H9 (cell line): ENCODE data around the gene CNOT6. TPM values are rescaled to one million over a fixed set of nuclear protein-coding genes. Genes with fewer than 3 reads are reported as not detected.

Experiments
- DNase-seq: peaks from one replicate; pipeline ENCODE4 v3.0.0-alpha.2; 2017
- H2AFZ ChIP-seq: one replicate; pipeline ENCODE4 v1.6.1; 2013; ENCODE audit warnings: mild to moderate bottlenecking, low read length, control low read depth, moderate library complexity
- H2AK5ac ChIP-seq: 2 replicates; pipeline ENCODE4 v1.6.1; 2013; ENCODE audit warnings: low read length, control low read depth, mixed read lengths; ENCODE audit not compliant: insufficient read length
- H2BK120ac ChIP-seq: one replicate; pipeline ENCODE4 v1.6.1; 2013; ENCODE audit warnings: low read depth, mild to moderate bottlenecking, low read length, control low read depth, inconsistent platforms; ENCODE audit not compliant: poor library complexity, severe bottlenecking
- H2BK12ac ChIP-seq: 2 replicates; pipeline ENCODE4 v1.6.1; 2013; ENCODE audit warnings: low read length, control low read depth, mixed read lengths, low read depth; ENCODE audit not compliant: insufficient read length
- H2BK15ac ChIP-seq: 2 replicates; pipeline ENCODE4 v1.6.1; 2013; ENCODE audit warnings: low read depth, low read length, control low read depth
- H2BK20ac ChIP-seq: one replicate; pipeline ENCODE4 v1.6.1; 2013; ENCODE audit warnings: low read depth, mild to moderate bottlenecking, low read length, control low read depth, inconsistent platforms; ENCODE audit not compliant: poor library complexity, severe bottlenecking
- H2BK5ac ChIP-seq: 2 replicates; pipeline ENCODE4 v1.6.1; 2013; ENCODE audit warnings: low read length, control low read depth, mixed read lengths; ENCODE audit not compliant: insufficient read length
- H3K14ac ChIP-seq: 2 replicates; pipeline ENCODE4 v1.6.1; 2013; ENCODE audit warnings: low read length, control low read depth; ENCODE audit not compliant: insufficient read depth
- H3K18ac ChIP-seq: 2 replicates; pipeline ENCODE4 v1.6.1; 2013; ENCODE audit warnings: low read depth, mild to moderate bottlenecking, mixed read lengths, low read length, control low read depth; ENCODE audit not compliant: insufficient read length
- H3K23ac ChIP-seq: 2 replicates; pipeline ENCODE4 v1.6.1; 2013; ENCODE audit warnings: low read length, control low read depth, mixed read lengths, low read depth; ENCODE audit not compliant: insufficient read length
- H3K23me2 ChIP-seq: 2 replicates; pipeline ENCODE4 v1.6.1; 2013; ENCODE audit warnings: low read depth, mild to moderate bottlenecking, mixed read lengths, low read length, control low read depth; ENCODE audit not compliant: insufficient read length, poor library complexity, severe bottlenecking
- H3K27ac ChIP-seq: 2 replicates; pipeline ENCODE4 v1.5.1; 2013; ENCODE audit warnings: low read length, control low read depth, mixed read lengths, low read depth; ENCODE audit not compliant: insufficient read length
- H3K27me3 ChIP-seq: 2 replicates; pipeline ENCODE4 v1.6.1; 2013; ENCODE audit warnings: low read length, control low read depth, inconsistent platforms; ENCODE audit not compliant: insufficient read depth
- H3K4ac ChIP-seq: 2 replicates; pipeline ENCODE4 v1.6.1; 2013; ENCODE audit warnings: low read depth, mild to moderate bottlenecking, control low read depth, inconsistent platforms, low read length, moderate library complexity
- H3K4me1 ChIP-seq: 2 replicates; pipeline ENCODE4 v1.6.1; 2013; ENCODE audit warnings: low read length, control low read depth, inconsistent platforms; ENCODE audit not compliant: insufficient read depth
- H3K4me2 ChIP-seq: 2 replicates; pipeline ENCODE4 v1.6.1; 2013; ENCODE audit warnings: low read length, control low read depth, mixed read lengths; ENCODE audit not compliant: insufficient read length, insufficient read depth
- H3K56ac ChIP-seq: 2 replicates; pipeline ENCODE4 v1.6.1; 2013; ENCODE audit warnings: low read depth, mild to moderate bottlenecking, mixed read lengths, low read length, control low read depth; ENCODE audit not compliant: insufficient read length
- H3K79me1 ChIP-seq: 2 replicates; pipeline ENCODE4 v1.6.1; 2013; ENCODE audit warnings: low read depth, mild to moderate bottlenecking, moderate library complexity, low read length, control low read depth, inconsistent platforms; ENCODE audit not compliant: insufficient read depth, poor library complexity, severe bottlenecking
- H3K79me2 ChIP-seq: 2 replicates; pipeline ENCODE4 v1.6.1; 2013; ENCODE audit warnings: low read length, control low read depth, inconsistent platforms; ENCODE audit not compliant: insufficient read depth
- H3K9ac ChIP-seq: 2 replicates; pipeline ENCODE4 v1.6.1; 2013; ENCODE audit warnings: low read length, control low read depth, mixed read lengths; ENCODE audit not compliant: insufficient read length; ENCODE audit errors: extremely low read depth
- H3K9me3 ChIP-seq: one replicate; pipeline ENCODE4 v1.6.1; 2013; ENCODE audit warnings: low read depth, low read length, inconsistent platforms; ENCODE audit not compliant: control insufficient read depth
- H3T11ph ChIP-seq: one replicate; pipeline ENCODE4 v1.6.1; 2013; ENCODE audit warnings: mild to moderate bottlenecking, low read length, control low read depth, inconsistent platforms
- H4K20me1 ChIP-seq: one replicate; pipeline ENCODE4 v1.6.1; 2013; ENCODE audit not compliant: control insufficient read depth, insufficient read length, insufficient read depth
- H4K5ac ChIP-seq: 2 replicates; pipeline ENCODE4 v1.6.1; 2013; ENCODE audit warnings: low read depth, mild to moderate bottlenecking, mixed read lengths, low read length, control low read depth; ENCODE audit not compliant: insufficient read length
- H4K8ac ChIP-seq: replicated peaks from 2 replicates; pipeline ENCODE4 v1.6.1; 2013; ENCODE audit warnings: low read length, control low read depth, mixed read lengths, low read depth; ENCODE audit not compliant: insufficient read length
- H4K91ac ChIP-seq: 2 replicates; pipeline ENCODE4 v1.6.1; 2013; ENCODE audit warnings: low read depth, mild to moderate bottlenecking, moderate library complexity, mixed read lengths, low read length, control low read depth; ENCODE audit not compliant: insufficient read length
- H3K27ac Mint-ChIP-seq, 3 experiments: 2 replicates in 2 of 3; 3 replicates in 1 of 3; pipeline ENCODE4 v1.8.0; 2020 to 2021; ENCODE audit warnings: mixed read lengths in 3 of 3, mild to moderate bottlenecking in 1 of 3, moderate library complexity in 1 of 3
- H3K27me3 Mint-ChIP-seq: 2 replicates; pipeline ENCODE4 v1.8.0; 2021; ENCODE audit warnings: low read depth, mild to moderate bottlenecking, moderate library complexity, mixed read lengths
- H3K36me3 Mint-ChIP-seq, 3 experiments: 2 replicates in 2 of 3; 3 replicates in 1 of 3; pipeline ENCODE4 v1.8.0; 2020 to 2021; ENCODE audit warnings: low read depth in 3 of 3, mixed read lengths in 3 of 3; ENCODE audit not compliant: insufficient read depth in 1 of 3
- H3K4me1 Mint-ChIP-seq, 2 experiments: 2 replicates each; pipeline ENCODE4 v1.8.0; 2020; ENCODE audit warnings: mixed read lengths in 2 of 2
- H3K4me3 Mint-ChIP-seq, 2 experiments: 2 replicates in 1 of 2; 3 replicates in 1 of 2; pipeline ENCODE4 v1.8.0; 2020 to 2021; ENCODE audit warnings: mild to moderate bottlenecking in 2 of 2, mixed read lengths in 2 of 2, moderate library complexity in 1 of 2
- H3K9me3 Mint-ChIP-seq, 2 experiments: 2 replicates in 1 of 2; 3 replicates in 1 of 2; pipeline ENCODE4 v1.8.0; 2020; ENCODE audit warnings: mild to moderate bottlenecking in 2 of 2, mixed read lengths in 2 of 2, moderate library complexity in 1 of 2
- CTCF ChIP-seq: fragments of 200-600 bp; sonication (generic); conservative IDR thresholded peaks from 3 replicates; pipeline ENCODE4 v1.8.0; 2021; ENCODE audit warnings: antibody characterized with exemption, mild to moderate bottlenecking
- WGBS: extraction: QIAGEN DNeasy Blood & Tissue Kit; methylation state at CpG from one replicate; pipeline ENCODE4 v1.1.7; 2013; ENCODE audit warnings: missing lambda C conversion rate, low lambda C conversion rate, mixed read lengths; ENCODE audit not compliant: insufficient read length; ENCODE audit errors: extremely low coverage; 5-methylcytosine and 5-hydroxymethylcytosine counted together
- total RNA-seq: library from RNA; stranded (reverse); gene quantifications from 2 replicates; pipeline ENCODE4 v1.2.1, GENCODE V29; 2021

CNOT6 gene
- total RNA-seq, 1 experiment from 2014 or later = 45.0 TPM

GRCh38 chr5:180540050-180540694 is 46.0 kb downstream of the CNOT6 start:
- Histone ChIP-seq H4K5ac (no peak overlapping the region), H2AK5ac (no peak overlapping the region), H3K9me3 (no peaks in the 10 kb centered on the region), H4K91ac (no peak overlapping the region), H3K23me2 (no peaks in the 10 kb centered on the region), H4K8ac (no peak overlapping the region), H2BK15ac (no peak overlapping the region), H3K14ac (no peak overlapping the region), H3K9ac (no peak overlapping the region), H3K79me2 (peaks cover 15% of the 10 kb centered on the region; the same call in 1 of the 2 replicates), H3K27me3 (no peaks in the 10 kb centered on the region), H3T11ph (no peak overlapping the region), H2BK120ac (no peak overlapping the region), H3K23ac (no peak overlapping the region), H2BK20ac (no peak overlapping the region), H3K4ac (no peak overlapping the region), H3K56ac (no peak overlapping the region), H3K79me1 (peaks cover 5% of the 10 kb centered on the region), H2BK12ac (no peak overlapping the region), H2BK5ac (no peak overlapping the region), H3K4me1 (no peaks in the 10 kb centered on the region), H4K20me1 (peaks cover 3% of the 10 kb centered on the region), H3K4me2 (no peak overlapping the region), H3K18ac (no peak overlapping the region), H3K27ac (no peak overlapping the region), H2AFZ (no peak overlapping the region)
- Mint-ChIP-seq H3K4me1 (peaks cover 0 to 3% of the 10 kb centered on the region in 2 experiments; a peak in 1 of 4 replicates), H3K27me3 (no peaks in the 10 kb centered on the region), H3K27ac (no peak overlapping the region), H3K36me3 (peaks cover 43 to 72% (median 68%) of the 10 kb centered on the region in 3 experiments; a peak in 6 of 7 replicates), H3K9me3 (no peaks in the 10 kb centered on the region; a peak in 1 of 5 replicates), H3K4me3 (no peak overlapping the region)
- no CpG with 5 or more reads among the region's 6 CpGs for WGBS
- no peak for DNase-seq
- TF ChIP-seq CTCF = no peak
